HEK293 (cell line): ENCODE data around the gene LSS.
"Not testable (repeated sequence)": the region's sequence is repeated elsewhere in the genome, so short reads cannot be mapped to it uniquely, and the experiment has no call there.

ENCODE experiments used
- GLIS1 ChIP-seq: fragments of 450-650 bp; formaldehyde crosslinking; IDR thresholded peaks from 2 replicates; pipeline ENCODE4 v1.5.1; 2016; ENCODE audit warnings: missing biosample characterization, missing genetic modification characterization
- PBX3 ChIP-seq: sonication (generic); formaldehyde crosslinking; IDR thresholded peaks from 2 replicates; pipeline ENCODE4 v1.8.1; 2022; ENCODE audit warnings: mild to moderate bottlenecking, moderate library complexity, missing genetic modification reagents
- YY1 ChIP-seq: fragments of 450-650 bp; formaldehyde crosslinking; IDR thresholded peaks from 2 replicates; pipeline ENCODE4 v1.5.1; 2018; ENCODE audit warnings: missing biosample characterization, missing genetic modification characterization

DNA sequence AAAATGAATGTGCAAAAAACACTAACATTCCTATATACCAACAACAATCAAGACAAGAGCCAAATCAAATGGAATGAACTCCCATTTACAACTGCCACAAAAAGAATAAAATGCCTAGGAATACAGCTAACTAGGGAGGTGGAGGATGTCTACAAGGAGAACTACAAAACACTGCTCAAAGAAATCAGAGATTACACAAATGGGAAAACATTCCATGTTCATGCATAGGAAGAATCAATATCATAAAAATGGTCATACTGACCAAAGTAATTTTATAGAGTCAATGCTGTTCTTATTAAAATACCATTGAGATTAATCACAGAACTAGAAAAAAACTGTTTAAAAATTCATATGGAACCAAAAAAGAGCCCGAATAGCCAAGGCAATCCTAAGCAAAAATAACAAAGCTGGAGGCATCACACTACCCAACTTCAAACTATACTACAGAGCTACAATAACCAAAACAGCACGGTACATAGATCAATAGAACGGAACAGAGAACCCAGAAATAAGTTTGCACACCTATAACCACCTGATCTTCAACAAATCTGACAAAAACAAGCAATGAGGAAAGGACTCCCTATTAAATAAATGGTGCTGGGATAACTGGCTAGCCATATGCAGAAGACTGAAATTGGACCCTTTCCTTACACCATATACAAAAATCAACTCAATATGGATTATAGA is 52.0 kb downstream of the LSS start:
- not testable (repeated sequence) for TF ChIP-seq GLIS1 (tag by site-specific recombination); PBX3 (CRISPR knock-in tag); YY1 (tag by site-specific recombination)
